ENCODE data around the gene PRICKLE2.

The PRICKLE2 gene

GRCh38 chr3:64260431-64260830 is 35.2 kb upstream of the PRICKLE2 start:
- no peaks in the 10 kb centered on the region for H3K36me3 ChIP-seq (ENCODE audit: control insufficient read depth in 2 of 2, insufficient read depth in 1 of 2, low read length in 2 of 2)
- CTCF ChIA-PET: no interaction called here
- POLR2A ChIA-PET: no interaction called here
- H3K9me3 ChIP-seq (ENCODE audit: control insufficient read depth, insufficient read depth, low read depth, low read length): no peaks in the 10 kb centered on the region
- TF ChIP-seq ZNF335 (tag by site-specific recombination; conservative IDR thresholded peaks at IDR 0.05): no peak
- no peak for TF ChIP-seq ZNF529 (tag by site-specific recombination; IDR thresholded peaks at IDR 0.05; ENCODE audit: insufficient replicate concordance)
- TF ChIP-seq SP7 (tag by site-specific recombination; IDR thresholded peaks at IDR 0.05): no peak
- TF ChIP-seq ZNF223 (tag by site-specific recombination; IDR thresholded peaks at IDR 0.05): no peak
- TF ChIP-seq ZNF132 (tag by site-specific recombination; IDR thresholded peaks at IDR 0.05; ENCODE audit: borderline replicate concordance): no peak
- TF ChIP-seq ZNF292 (tag by site-specific recombination; IDR thresholded peaks at IDR 0.05; ENCODE audit: borderline replicate concordance, low read depth): no peak
- TF ChIP-seq ZNF585B (tag by site-specific recombination; IDR thresholded peaks at IDR 0.05): no peak
- TF ChIP-seq ZNF514 (tag by site-specific recombination; IDR thresholded peaks at IDR 0.05): no peak
- TF ChIP-seq PRDM6 (tag by site-specific recombination; IDR thresholded peaks at IDR 0.05): no peak
- TF ChIP-seq WT1 (tag by site-specific recombination; IDR thresholded peaks at IDR 0.05): no peak
- TF ChIP-seq OSR2 (tag by site-specific recombination; IDR thresholded peaks at IDR 0.05): no peak
- no peak for TF ChIP-seq ZNF133 (tag by site-specific recombination; IDR thresholded peaks at IDR 0.05)
- TF ChIP-seq PRDM1 (tag by site-specific recombination; IDR thresholded peaks at IDR 0.05): no peak
- H3K4me1 ChIP-seq (ENCODE audit: control insufficient read depth, insufficient read depth, low read length): 0 out of 2 replicates have a peak, but pooled peaks cover 4% of the 10 kb centered on the region
- H3K4me3 ChIP-seq (ENCODE audit: low read depth, low read length): no peak overlapping the region
- H3K27ac ChIP-seq (ENCODE audit: extremely low read depth, low read depth, low read length): no peak overlapping the region

DNA sequence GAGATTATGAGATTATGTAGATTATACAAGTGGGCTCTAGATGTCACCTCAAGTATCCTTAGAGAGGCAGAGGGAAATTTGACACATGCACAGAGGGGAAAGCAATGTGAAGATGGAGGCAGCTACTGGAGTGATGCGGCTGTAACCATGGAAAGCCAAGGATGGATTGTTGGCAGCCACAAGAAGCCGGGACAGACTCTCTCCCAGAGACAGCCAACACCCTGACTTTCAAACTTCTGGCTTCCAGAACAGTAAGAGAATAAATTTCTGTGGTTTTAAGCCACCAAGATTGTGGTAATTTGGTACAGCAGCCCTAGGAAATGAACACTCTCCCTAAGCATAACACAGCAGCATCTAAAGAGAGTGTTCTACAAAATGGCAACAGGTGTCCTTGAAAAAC is 34.4 kb upstream of the PRICKLE2 start:
- H3K9me3 ChIP-seq (ENCODE audit: control insufficient read depth, insufficient read depth, low read depth, low read length): no peaks in the 10 kb centered on the region
- no peak overlapping the region for H3K4me3 ChIP-seq (ENCODE audit: low read depth, low read length)
- TF ChIP-seq WT1 (tag by site-specific recombination; IDR thresholded peaks at IDR 0.05): no peak
- TF ChIP-seq ZNF555 (tag by site-specific recombination; conservative IDR thresholded peaks at IDR 0.05): no peak
- no peak for TF ChIP-seq ZNF777 (tag by site-specific recombination; IDR thresholded peaks at IDR 0.05; ENCODE audit: borderline replicate concordance)
- TF ChIP-seq ZNF394 (tag by site-specific recombination; IDR thresholded peaks at IDR 0.05; ENCODE audit: borderline replicate concordance): no peak
- no peak for TF ChIP-seq ZNF785 (tag by site-specific recombination; IDR thresholded peaks at IDR 0.05)
- no peak for TF ChIP-seq OSR2 (tag by site-specific recombination; IDR thresholded peaks at IDR 0.05)
- TF ChIP-seq ZNF704 (tag by site-specific recombination; IDR thresholded peaks at IDR 0.05): no peak
- TF ChIP-seq ZBTB17 (tag by site-specific recombination; IDR thresholded peaks at IDR 0.05): no peak
- no peak for TF ChIP-seq ZNF138 (tag by site-specific recombination; IDR thresholded peaks at IDR 0.05; ENCODE audit: borderline replicate concordance)
- TF ChIP-seq ZNF664 (tag by site-specific recombination; IDR thresholded peaks at IDR 0.05): no peak
- TF ChIP-seq ZNF140 (tag by site-specific recombination; IDR thresholded peaks at IDR 0.05): no peak
- TF ChIP-seq KLF8 (tag by site-specific recombination; IDR thresholded peaks at IDR 0.05): no peak
- TF ChIP-seq YY2 (tag by site-specific recombination; IDR thresholded peaks at IDR 0.05): no peak
- no peak for TF ChIP-seq ZFP37 (tag by site-specific recombination; IDR thresholded peaks at IDR 0.05)
- TF ChIP-seq ZNF549 (tag by site-specific recombination; IDR thresholded peaks at IDR 0.05): no peak
- TF ChIP-seq ZBTB7A (tag by site-specific recombination; IDR thresholded peaks at IDR 0.05; ENCODE audit: low read depth): no peak
- H3K4me1 ChIP-seq (ENCODE audit: control insufficient read depth, insufficient read depth, low read length): 0 out of 2 replicates have a peak, but pooled peaks cover 3% of the 10 kb centered on the region
- ChIA-PET CTCF (no interaction called here), POLR2A (no interaction called here)
- H3K36me3 ChIP-seq (ENCODE audit: control insufficient read depth in 2 of 2, insufficient read depth in 1 of 2, low read length in 2 of 2): no peaks in the 10 kb centered on the region
- no peak overlapping the region for H3K27ac ChIP-seq (ENCODE audit: extremely low read depth, low read depth, low read length)

All from HEK293 (cell line).